ENCODE data around the gene BAIAP2. TPM values are rescaled to one million over a fixed set of nuclear protein-coding genes. Genes with fewer than 3 reads are reported as not detected.

BAIAP2 gene
- total RNA-seq, 4 donors from 2014 or later: 35.8 to 86.8 (median 42.1) TPM

- TF ChIP-seq CTCF (IDR thresholded peaks at IDR 0.05) (no peak), POLR2A (IDR thresholded peaks at IDR 0.05) (no peak)
- Histone ChIP-seq H3K27ac (no peak overlapping the region), H3K36me3 (no peaks in the 10 kb centered on the region), H3K27me3 (no peaks in the 10 kb centered on the region), H3K4me3 (replicated peaks in 1 of 3) (no peak overlapping the region), H3K9me3 (no peaks in the 10 kb centered on the region), H3K4me1 (no peaks in the 10 kb centered on the region)
- whole genome bisulfite sequencing, 2 donors: 93 to 94% methylated on average over 8 to 12 of the region's 14 CpGs
- DNase-seq: no peak
- intact Hi-C loops (cut with DNase I): no loop called here
Observed at GRCh38 chr17:81128338-81128737, 93.4 kb downstream of the BAIAP2 start.

- Histone ChIP-seq H3K4me1 (no peaks in the 10 kb centered on the region), H3K27ac (no peak overlapping the region), H3K36me3 (no peaks in the 10 kb centered on the region), H3K27me3 (no peaks in the 10 kb centered on the region), H3K4me3 (replicated peaks in 1 of 3) (no peak overlapping the region), H3K9me3 (no peaks in the 10 kb centered on the region)
- 80 to 90% methylated on average over 2 to 8 of the region's 23 CpGs for WGBS, 2 donors
- intact Hi-C loops (cut with DNase I): no loop called here
- no peak for TF ChIP-seq POLR2A (IDR thresholded peaks at IDR 0.05)
- no peak for TF ChIP-seq CTCF (IDR thresholded peaks at IDR 0.05)
- DNase-seq: no peak
Observed at GRCh38 chr17:81128774-81129173, 93.8 kb downstream of the BAIAP2 start.

- Histone ChIP-seq H3K27me3 (no peaks in the 10 kb centered on the region), H3K27ac (no peak overlapping the region), H3K36me3 (no peaks in the 10 kb centered on the region), H3K9me3 (no peaks in the 10 kb centered on the region), H3K4me1 (no peaks in the 10 kb centered on the region), H3K4me3 (replicated peaks in 1 of 3) (no peak overlapping the region)
- no peak for DNase-seq
- TF ChIP-seq CTCF (IDR thresholded peaks at IDR 0.05) (no peak), POLR2A (IDR thresholded peaks at IDR 0.05) (no peak)
- intact Hi-C loops (cut with DNase I): no loop called here
- 95% methylated on average over 8 to 10 of the region's 11 CpGs for WGBS, 2 donors
Observed at GRCh38 chr17:81129289-81129688, 94.3 kb downstream of the BAIAP2 start.

GRCh38 chr17:81129711-81130367 is 94.9 kb downstream of the BAIAP2 start:
- intact Hi-C loops (cut with DNase I): no loop called here
- no peaks in the 10 kb centered on the region for H3K36me3 ChIP-seq
- no peak overlapping the region for H3K27ac ChIP-seq
- no peaks in the 10 kb centered on the region for H3K4me1 ChIP-seq
- DNase-seq: no peak
- 79 to 80% methylated on average over 6 to 8 of the region's 14 CpGs for WGBS, 2 donors
- H3K9me3 ChIP-seq: no peaks in the 10 kb centered on the region
- TF ChIP-seq POLR2A (IDR thresholded peaks at IDR 0.05): no peak
- TF ChIP-seq CTCF (IDR thresholded peaks at IDR 0.05): no peak
- H3K27me3 ChIP-seq: no peaks in the 10 kb centered on the region
- H3K4me3 ChIP-seq (replicated peaks in 1 of 3): no peak overlapping the region

- no peaks in the 10 kb centered on the region for H3K4me1 ChIP-seq
- no peaks in the 10 kb centered on the region for H3K36me3 ChIP-seq
- no peak for DNase-seq
- TF ChIP-seq POLR2A (IDR thresholded peaks at IDR 0.05): no peak
- no peak for TF ChIP-seq CTCF (IDR thresholded peaks at IDR 0.05)
- no peak overlapping the region for H3K4me3 ChIP-seq (replicated peaks in 1 of 3)
- H3K27ac ChIP-seq: no peak overlapping the region
- no peaks in the 10 kb centered on the region for H3K27me3 ChIP-seq
- intact Hi-C loops (cut with DNase I): no loop called here
- 82 to 90% methylated on average over 9 to 33 of the region's 41 CpGs for WGBS, 2 donors
- H3K9me3 ChIP-seq: no peaks in the 10 kb centered on the region
Observed at GRCh38 chr17:81130385-81131361, 95.7 kb downstream of the BAIAP2 start.

Data from thyroid gland (tissue), 4 donors.